ENCODE measurements around the gene ZNRF1.

- TF ChIP-seq POLR2A (IDR thresholded peaks at IDR 0.05) (no peak), CTCF (IDR thresholded peaks at IDR 0.05) (no peak)
Observed at GRCh38 chr16:75068085-75069031, 69.5 kb downstream of the ZNRF1 start.

Measured in right lobe of liver (tissue), 4 donors.